22Rv1 (cell line): Measurements from ENCODE around the gene ARFGAP1.

Experiments
- H3K27ac ChIP-seq: fragments of 450-650 bp; 2 replicates; pipeline ENCODE4 v1.5.1; 2017
- ZFX ChIP-seq: fragments of 450-650 bp; IDR thresholded peaks from 2 replicates; pipeline ENCODE4 v1.6.1; 2017; ENCODE audit warnings: antibody characterized with exemption, borderline replicate concordance
- TF ChIP-seq, protein P1 (sequence below): fragments of 450-650 bp; IDR thresholded peaks from 2 replicates; pipeline ENCODE4 v1.5.1; 2017; ENCODE audit warnings: mild to moderate bottlenecking

ARFGAP1 gene

DNA sequence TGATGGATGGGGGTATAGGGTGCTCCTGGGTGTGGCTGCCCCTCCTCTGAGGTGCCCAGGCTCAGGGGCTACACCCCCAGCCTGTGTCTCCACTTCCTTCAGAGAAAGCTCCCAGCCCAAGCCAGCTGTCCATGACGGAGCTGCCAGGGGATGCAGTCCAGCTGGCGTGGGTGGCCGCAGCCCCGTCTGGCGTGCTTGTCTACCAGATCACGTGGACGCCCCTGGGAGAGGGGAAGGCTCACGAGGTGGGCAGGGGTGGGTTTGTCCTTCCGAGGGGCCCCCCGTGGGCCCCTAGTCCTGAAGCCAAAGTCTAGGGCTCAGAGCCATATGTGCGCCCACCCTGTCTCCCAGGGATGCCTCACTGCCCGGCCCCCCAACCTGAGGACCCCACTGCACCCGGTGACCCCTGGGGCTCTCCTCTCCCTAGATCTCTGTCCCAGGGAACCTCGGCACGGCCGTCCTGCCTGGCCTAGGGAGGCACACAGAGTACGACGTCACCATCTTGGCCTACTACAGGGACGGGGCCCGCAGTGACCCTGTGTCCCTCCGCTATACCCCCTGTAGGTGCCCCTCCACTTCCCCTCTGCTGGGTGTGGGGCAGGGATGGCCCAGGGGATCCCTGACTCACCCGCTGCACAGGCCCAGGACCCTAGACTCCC, 40.2 kb downstream of the ARFGAP1 start:
- no peak for TF ChIP-seq ZFX
- TF ChIP-seq, protein P1, sequence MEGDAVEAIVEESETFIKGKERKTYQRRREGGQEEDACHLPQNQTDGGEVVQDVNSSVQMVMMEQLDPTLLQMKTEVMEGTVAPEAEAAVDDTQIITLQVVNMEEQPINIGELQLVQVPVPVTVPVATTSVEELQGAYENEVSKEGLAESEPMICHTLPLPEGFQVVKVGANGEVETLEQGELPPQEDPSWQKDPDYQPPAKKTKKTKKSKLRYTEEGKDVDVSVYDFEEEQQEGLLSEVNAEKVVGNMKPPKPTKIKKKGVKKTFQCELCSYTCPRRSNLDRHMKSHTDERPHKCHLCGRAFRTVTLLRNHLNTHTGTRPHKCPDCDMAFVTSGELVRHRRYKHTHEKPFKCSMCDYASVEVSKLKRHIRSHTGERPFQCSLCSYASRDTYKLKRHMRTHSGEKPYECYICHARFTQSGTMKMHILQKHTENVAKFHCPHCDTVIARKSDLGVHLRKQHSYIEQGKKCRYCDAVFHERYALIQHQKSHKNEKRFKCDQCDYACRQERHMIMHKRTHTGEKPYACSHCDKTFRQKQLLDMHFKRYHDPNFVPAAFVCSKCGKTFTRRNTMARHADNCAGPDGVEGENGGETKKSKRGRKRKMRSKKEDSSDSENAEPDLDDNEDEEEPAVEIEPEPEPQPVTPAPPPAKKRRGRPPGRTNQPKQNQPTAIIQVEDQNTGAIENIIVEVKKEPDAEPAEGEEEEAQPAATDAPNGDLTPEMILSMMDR, result no peak
- H3K27ac ChIP-seq, result no peak overlapping the region

DNA sequence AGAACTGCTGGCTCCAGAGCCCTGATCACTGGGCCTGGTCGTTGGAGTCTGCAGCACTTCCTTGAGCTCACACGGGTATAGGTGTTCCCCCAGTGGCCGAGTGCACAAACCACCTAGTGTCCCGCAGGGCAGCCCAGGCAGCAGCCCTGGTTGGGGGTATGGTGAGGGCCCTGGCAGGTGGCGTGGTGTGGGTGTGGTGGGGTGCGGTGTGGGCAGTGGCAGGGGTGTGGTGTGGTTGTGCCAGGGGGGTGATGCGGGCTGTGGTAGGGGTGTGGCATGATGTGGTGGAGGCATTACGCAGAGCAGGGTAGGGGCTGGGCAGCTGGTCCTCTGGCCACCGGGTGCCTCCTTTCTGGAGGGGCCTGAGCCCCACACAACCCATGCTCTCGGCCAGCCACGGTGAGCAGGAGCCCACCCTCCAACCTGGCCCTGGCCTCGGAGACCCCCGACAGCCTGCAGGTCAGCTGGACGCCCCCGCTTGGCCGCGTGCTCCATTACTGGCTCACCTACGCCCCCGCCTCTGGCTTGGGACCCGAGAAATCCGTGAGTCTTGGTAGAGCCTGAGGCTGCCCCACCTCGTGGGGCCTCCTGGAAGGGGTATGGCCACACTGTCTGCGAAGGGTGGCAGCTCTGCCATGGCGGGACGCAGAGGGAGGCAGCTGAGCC, 40.9 kb downstream of the ARFGAP1 start:
- H3K27ac ChIP-seq, result no peak overlapping the region
- TF ChIP-seq ZFX, result no peak
- TF ChIP-seq, protein P1, result no peak

DNA sequence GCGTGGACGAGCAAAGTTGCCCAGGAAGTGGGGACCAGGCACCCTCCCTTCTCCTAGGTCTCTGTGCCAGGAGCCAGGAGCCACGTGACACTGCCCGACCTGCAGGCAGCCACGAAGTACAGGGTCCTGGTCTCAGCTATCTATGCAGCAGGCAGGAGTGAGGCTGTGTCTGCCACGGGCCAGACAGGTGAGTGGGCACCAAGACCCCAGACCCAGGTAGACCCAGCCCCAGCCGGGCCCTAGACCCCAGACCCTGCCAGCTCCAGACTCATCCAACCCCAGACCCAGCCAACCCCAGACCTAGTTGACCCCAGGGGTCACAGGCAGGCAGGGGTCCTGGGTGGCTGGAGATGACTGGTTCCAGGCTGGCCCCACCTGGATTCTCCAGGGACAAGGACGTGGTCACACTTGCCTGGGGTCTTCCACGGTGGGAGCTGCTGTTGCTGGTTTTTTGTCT, 41.4 kb downstream of the ARFGAP1 start:
- no peak overlapping the region for H3K27ac ChIP-seq
- TF ChIP-seq, protein P1, result no peak
- no peak for TF ChIP-seq ZFX

DNA sequence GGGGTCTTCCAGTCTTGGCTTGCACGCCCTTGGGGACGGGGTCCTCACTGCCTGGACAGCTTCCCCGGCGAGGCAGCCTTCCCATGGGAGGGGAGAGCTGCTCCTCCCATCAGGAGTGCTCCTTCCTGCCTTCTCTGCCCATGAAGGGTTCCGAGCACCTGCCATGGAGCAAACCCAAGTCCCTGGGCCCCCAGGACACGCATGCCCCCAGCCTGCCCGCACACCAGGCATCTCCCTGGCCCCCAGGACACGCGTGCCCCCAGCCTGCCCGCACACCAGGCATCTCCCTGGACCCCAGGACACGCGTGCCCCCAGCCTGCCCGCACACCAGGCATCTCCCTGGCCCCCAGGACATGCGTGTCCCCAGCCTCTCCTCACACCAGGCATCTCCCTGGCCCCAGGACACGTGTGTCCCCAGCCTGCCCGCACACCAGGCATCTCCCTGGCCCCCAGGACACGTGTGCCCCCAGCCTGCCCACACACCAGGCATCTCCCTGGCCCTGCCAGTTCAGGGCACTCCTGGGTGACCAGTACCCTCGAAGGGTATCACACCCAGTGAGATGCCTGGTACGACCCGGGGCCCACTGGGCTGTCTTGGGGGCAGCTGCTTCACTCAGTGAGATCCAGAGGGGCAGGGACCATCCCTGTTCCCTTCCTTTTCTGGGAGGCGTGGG, 42.1 kb downstream of the ARFGAP1 start:
- H3K27ac ChIP-seq, result no peak overlapping the region
- TF ChIP-seq ZFX, result no peak
- TF ChIP-seq, protein P1, result no peak

DNA sequence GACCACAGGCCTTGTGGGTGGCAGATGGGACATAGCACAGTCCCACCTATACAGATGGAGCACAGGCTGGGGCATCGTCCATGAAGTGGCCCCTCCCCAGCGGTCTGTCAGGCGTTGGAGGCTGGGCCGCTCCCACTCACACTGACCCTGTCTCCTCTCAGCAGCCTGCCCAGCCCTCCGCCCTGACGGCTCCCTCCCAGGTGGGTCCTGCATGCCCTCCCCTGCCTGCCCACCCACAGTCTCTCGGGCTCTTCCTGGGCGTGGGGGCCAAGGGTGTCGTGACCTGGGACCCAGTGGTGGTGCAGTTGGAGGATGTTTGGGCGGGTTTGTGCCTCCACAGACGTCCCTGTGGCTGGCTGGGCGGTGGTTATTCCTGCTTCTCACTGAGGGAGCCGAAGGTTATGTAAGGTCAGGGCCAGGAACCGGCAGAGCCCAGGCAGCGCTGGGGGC, 42.7 kb downstream of the ARFGAP1 start:
- no peak overlapping the region for H3K27ac ChIP-seq
- no peak for TF ChIP-seq ZFX
- TF ChIP-seq, protein P1, result no peak

DNA sequence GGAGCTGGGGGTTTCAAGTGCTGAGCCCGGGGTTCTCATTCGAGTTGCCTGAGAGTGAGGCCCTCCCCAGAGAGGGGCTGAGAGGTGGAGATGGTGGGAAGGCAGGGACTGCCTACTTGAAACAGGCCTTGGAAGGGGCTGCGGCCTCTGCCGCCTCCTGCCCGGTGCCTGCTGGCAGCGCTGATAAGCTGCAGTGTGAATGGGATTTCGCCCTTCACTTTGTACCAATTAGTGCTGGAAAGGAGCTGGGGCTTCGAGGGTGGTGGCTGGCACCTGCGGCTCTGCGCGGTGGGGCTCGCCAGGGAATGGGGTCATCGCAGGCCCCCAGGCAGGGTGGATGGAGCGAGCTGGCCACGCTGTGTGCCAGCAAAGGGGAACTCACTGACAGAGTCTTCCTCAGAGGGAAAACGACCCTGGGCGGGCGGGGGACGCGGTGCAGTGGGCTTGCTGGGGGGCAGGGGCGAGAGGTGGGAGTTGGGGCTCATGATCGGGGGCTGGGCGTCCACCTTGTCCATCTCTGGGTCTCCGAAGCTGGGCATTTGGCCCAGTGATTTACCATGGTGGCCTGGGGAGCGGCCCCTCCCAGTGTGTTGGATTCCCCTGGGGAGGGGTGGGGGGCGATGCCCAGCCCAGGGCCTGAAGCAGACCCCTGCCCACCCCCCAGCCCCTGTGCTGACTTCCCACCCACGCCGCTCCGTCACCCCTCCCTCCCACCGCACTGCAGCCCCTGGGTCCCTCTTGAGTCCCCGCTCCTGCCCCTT, 43.3 kb downstream of the ARFGAP1 start:
- no peak for TF ChIP-seq ZFX
- TF ChIP-seq, protein P1, result no peak
- no peak overlapping the region for H3K27ac ChIP-seq
